NCI-H510A treated with DMSO at 0.1 percent for 48 hours (cell line): ENCODE data around the gene SAMD4A.
"Not testable (repeated sequence)": the region's sequence is repeated elsewhere in the genome, so short reads cannot be mapped to it uniquely, and the experiment has no call there.

Experiments used
- DNase-seq: peaks from one replicate; lab custom pipeline; 2025; lab: John Stamatoyannopoulos, UW

Gene SAMD4A

GRCh38 chr14:54735424-54735823 is 168.5 kb downstream of the SAMD4A start:
- no peak for DNase-seq

- no peak for DNase-seq
Measured at GRCh38 chr14:54737132-54737711, 170.3 kb downstream of the SAMD4A start.

GRCh38 chr14:54738009-54738408 is 171.1 kb downstream of the SAMD4A start:
- DNase-seq, result peak; percentile 0

GRCh38 chr14:54739514-54739913 is 172.6 kb downstream of the SAMD4A start:
- no peak for DNase-seq

GRCh38 chr14:54742492-54743350 is 175.8 kb downstream of the SAMD4A start:
- DNase-seq, result no peak

- DNase-seq, result no peak
Measured at GRCh38 chr14:54743382-54743781, 176.5 kb downstream of the SAMD4A start.

- no peak for DNase-seq
Measured at GRCh38 chr14:54746019-54746418, 179.1 kb downstream of the SAMD4A start.

- no peak for DNase-seq
Measured at GRCh38 chr14:54747616-54748015, 180.7 kb downstream of the SAMD4A start.

GRCh38 chr14:54749180-54749579 is 182.3 kb downstream of the SAMD4A start:
- no peak for DNase-seq

- DNase-seq, result no peak
Measured at GRCh38 chr14:54749727-54750126, 182.8 kb downstream of the SAMD4A start.

GRCh38 chr14:54752611-54753010 is 185.7 kb downstream of the SAMD4A start:
- DNase-seq, result not testable (repeated sequence)

- DNase-seq, result not testable (repeated sequence)
Measured at GRCh38 chr14:54753396-54753795, 186.5 kb downstream of the SAMD4A start.

GRCh38 chr14:54754116-54754622 is 187.2 kb downstream of the SAMD4A start:
- DNase-seq, result no peak

GRCh38 chr14:54754623-54755386 is 187.9 kb downstream of the SAMD4A start:
- no peak for DNase-seq

- DNase-seq, result no peak
Measured at GRCh38 chr14:54756656-54757392, 189.9 kb downstream of the SAMD4A start.

- no peak for DNase-seq
Measured at GRCh38 chr14:54758041-54758440, 191.1 kb downstream of the SAMD4A start.

- DNase-seq, result no peak
Measured at GRCh38 chr14:54759982-54760585, 193.2 kb downstream of the SAMD4A start.

GRCh38 chr14:54760866-54761575 is 194.1 kb downstream of the SAMD4A start:
- no peak for DNase-seq

GRCh38 chr14:54761835-54762234 is 194.9 kb downstream of the SAMD4A start:
- no peak for DNase-seq

- no peak for DNase-seq
Measured at GRCh38 chr14:54762296-54762695, 195.4 kb downstream of the SAMD4A start.

- DNase-seq, result no peak
Measured at GRCh38 chr14:54763761-54764160, 196.8 kb downstream of the SAMD4A start.
